Subcutaneous abdominal adipose tissue (tissue), 5 donors: Measurements from ENCODE around the gene CYTH1.

ENCODE experiments used
- H3K27ac ChIP-seq: one replicate; pipeline ENCODE4 v1.7.0; 2013; ENCODE audit warnings: low read depth, mild to moderate bottlenecking, inconsistent platforms, low read length, moderate library complexity
- H3K27me3 ChIP-seq, 5 donors: one replicate each; pipeline ENCODE4 v1.7.0; 2013; ENCODE audit warnings: low read length in 5 of 5, inconsistent platforms in 1 of 5; ENCODE audit not compliant: control insufficient read depth in 5 of 5, insufficient read depth in 4 of 5
- H3K36me3 ChIP-seq, 5 donors: one replicate each; pipeline ENCODE4 v1.7.0; 2013; ENCODE audit warnings: low read length in 5 of 5; ENCODE audit not compliant: control insufficient read depth in 5 of 5, insufficient read depth in 5 of 5
- H3K4me1 ChIP-seq, 5 donors: one replicate each; pipeline ENCODE4 v1.7.0; 2013; ENCODE audit warnings: low read length in 5 of 5, mild to moderate bottlenecking in 3 of 5, moderate library complexity in 1 of 5; ENCODE audit not compliant: control insufficient read depth in 5 of 5, insufficient read depth in 5 of 5
- H3K4me3 ChIP-seq, 5 donors: one replicate each; pipeline ENCODE4 v1.7.0; 2013; ENCODE audit warnings: low read length in 5 of 5, low read depth in 1 of 5
- H3K9ac ChIP-seq, 5 donors: one replicate each; pipeline ENCODE4 v1.7.0; 2013; ENCODE audit warnings: low read length in 5 of 5, mild to moderate bottlenecking in 4 of 5, moderate library complexity in 3 of 5
- H3K9me3 ChIP-seq, 5 donors: one replicate each; pipeline ENCODE4 v1.7.0; 2013; ENCODE audit warnings: low read length in 5 of 5; ENCODE audit not compliant: control insufficient read depth in 5 of 5
- donor health status: healthy.
- donor health status: healthy.
- donor health status: healthy.
- donor health status: healthy.
- donor health status: healthy.

CYTH1 gene

GRCh38 chr17:78704594-78704993 is 77.5 kb downstream of the CYTH1 start:
- H3K36me3 ChIP-seq, result peaks cover 11 to 65% (median 58%) of the 10 kb centered on the region in 5 donors

GRCh38 chr17:78697554-78698343 is 84.3 kb downstream of the CYTH1 start:
- H3K27me3 ChIP-seq, result no peaks in the 10 kb centered on the region
- H3K9me3 ChIP-seq, result no peaks in the 10 kb centered on the region
- H3K36me3 ChIP-seq, result peaks cover 26 to 97% (median 63%) of the 10 kb centered on the region in 5 donors
- no peak overlapping the region for H3K9ac ChIP-seq
- no peak overlapping the region for H3K27ac ChIP-seq
- H3K4me3 ChIP-seq, result no peak overlapping the region
- peaks cover 0 to 15% (median 4%) of the 10 kb centered on the region in 5 donors for H3K4me1 ChIP-seq

More at GRCh38 chr17:78704594-78704993, 77.5 kb downstream of the CYTH1 start:
- H3K9me3 ChIP-seq, result no peaks in the 10 kb centered on the region
- peaks cover 0 to 14% (median 10%) of the 10 kb centered on the region in 5 donors for H3K4me1 ChIP-seq
- H3K27ac ChIP-seq, result no peak overlapping the region
- no peak overlapping the region for H3K4me3 ChIP-seq
- H3K9ac ChIP-seq, result no peak overlapping the region
- no peaks in the 10 kb centered on the region for H3K27me3 ChIP-seq

- Histone ChIP-seq H3K4me1 (peaks cover 0 to 12% (median 4%) of the 10 kb centered on the region in 5 donors), H3K9ac (no peak overlapping the region), H3K27ac (no peak overlapping the region), H3K27me3 (no peaks in the 10 kb centered on the region), H3K9me3 (no peaks in the 10 kb centered on the region), H3K36me3 (peaks cover 23 to 97% (median 68%) of the 10 kb centered on the region in 5 donors), H3K4me3 (no peak overlapping the region)
These were observed 85.0 kb downstream of the CYTH1 start for GRCh38 chr17:78697122-78697521.

GRCh38 chr17:78696016-78696982 is 85.8 kb downstream of the CYTH1 start:
- Histone ChIP-seq H3K4me1 (peaks cover 0 to 10% (median 4%) of the 10 kb centered on the region in 5 donors), H3K36me3 (peaks cover 21 to 96% (median 65%) of the 10 kb centered on the region in 5 donors), H3K9ac (no peak overlapping the region), H3K27ac (no peak overlapping the region), H3K4me3 (no peak overlapping the region), H3K27me3 (no peaks in the 10 kb centered on the region), H3K9me3 (no peaks in the 10 kb centered on the region)

- no peak overlapping the region for H3K4me3 ChIP-seq
- H3K4me1 ChIP-seq, result peaks cover 0 to 10% (median 4%) of the 10 kb centered on the region in 5 donors
- no peaks in the 10 kb centered on the region for H3K27me3 ChIP-seq
- H3K9ac ChIP-seq, result no peak overlapping the region
- H3K9me3 ChIP-seq, result no peaks in the 10 kb centered on the region
- H3K36me3 ChIP-seq, result peaks cover 20 to 90% (median 65%) of the 10 kb centered on the region in 5 donors
- no peak overlapping the region for H3K27ac ChIP-seq
These were observed 87.1 kb downstream of the CYTH1 start for GRCh38 chr17:78694805-78695531.

- Histone ChIP-seq H3K4me3 (no peak overlapping the region), H3K36me3 (peaks cover 19 to 90% (median 72%) of the 10 kb centered on the region in 5 donors), H3K9ac (no peak overlapping the region), H3K9me3 (no peaks in the 10 kb centered on the region), H3K27ac (no peak overlapping the region), H3K27me3 (no peaks in the 10 kb centered on the region), H3K4me1 (peaks cover 0 to 10% (median 4%) of the 10 kb centered on the region in 5 donors)
These were observed 88.6 kb downstream of the CYTH1 start for GRCh38 chr17:78693346-78694083.

- Histone ChIP-seq H3K36me3 (peaks cover 20 to 90% (median 72%) of the 10 kb centered on the region in 5 donors), H3K9ac (no peak overlapping the region), H3K9me3 (no peaks in the 10 kb centered on the region), H3K27me3 (no peaks in the 10 kb centered on the region), H3K27ac (no peak overlapping the region), H3K4me3 (no peak overlapping the region), H3K4me1 (peaks cover 0 to 1% (median 0%) of the 10 kb centered on the region in 5 donors)
These were observed 89.5 kb downstream of the CYTH1 start for GRCh38 chr17:78692460-78693010.

GRCh38 chr17:78689029-78689428 is 93.0 kb downstream of the CYTH1 start:
- Histone ChIP-seq H3K4me3 (no peak overlapping the region), H3K9ac (no peak overlapping the region), H3K4me1 (peaks cover 0 to 5% (median 0%) of the 10 kb centered on the region in 5 donors), H3K9me3 (no peaks in the 10 kb centered on the region), H3K36me3 (peaks cover 14 to 76% (median 62%) of the 10 kb centered on the region in 5 donors), H3K27me3 (no peaks in the 10 kb centered on the region), H3K27ac (no peak overlapping the region)

- Histone ChIP-seq H3K27me3 (no peaks in the 10 kb centered on the region), H3K4me1 (peaks cover 0 to 5% (median 0%) of the 10 kb centered on the region in 5 donors), H3K4me3 (no peak overlapping the region), H3K9me3 (no peaks in the 10 kb centered on the region), H3K36me3 (peaks cover 12 to 77% (median 64%) of the 10 kb centered on the region in 5 donors), H3K27ac (no peak overlapping the region), H3K9ac (no peak overlapping the region)
These were observed 94.1 kb downstream of the CYTH1 start for GRCh38 chr17:78687944-78688343.
